ENCODE results near the gene GRIA3.
"Not testable (repeated sequence)": the region's sequence is repeated elsewhere in the genome, so short reads cannot be mapped to it uniquely, and the experiment has no call there.

Gene GRIA3

DNA sequence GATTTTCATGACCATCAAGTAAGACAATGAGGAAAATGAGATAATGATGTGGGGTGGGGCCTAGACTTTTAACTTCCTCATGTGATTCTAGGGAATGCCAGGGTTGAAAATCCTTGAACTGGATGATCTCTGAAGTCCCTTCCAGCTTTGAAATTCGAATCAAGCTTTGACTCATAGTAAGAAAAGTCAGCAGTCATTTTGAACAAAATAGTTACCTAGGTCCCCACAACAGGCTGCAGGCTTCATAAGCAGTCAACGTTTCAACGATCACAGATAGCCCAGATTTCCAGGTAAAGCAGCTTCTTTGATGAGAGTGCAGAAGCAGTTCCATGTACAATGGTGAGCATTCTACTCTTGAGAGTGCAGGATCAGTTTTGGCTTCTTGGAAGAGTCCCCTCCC, 93.7 kb downstream of the GRIA3 start:
- no peak for DNase-seq

DNA sequence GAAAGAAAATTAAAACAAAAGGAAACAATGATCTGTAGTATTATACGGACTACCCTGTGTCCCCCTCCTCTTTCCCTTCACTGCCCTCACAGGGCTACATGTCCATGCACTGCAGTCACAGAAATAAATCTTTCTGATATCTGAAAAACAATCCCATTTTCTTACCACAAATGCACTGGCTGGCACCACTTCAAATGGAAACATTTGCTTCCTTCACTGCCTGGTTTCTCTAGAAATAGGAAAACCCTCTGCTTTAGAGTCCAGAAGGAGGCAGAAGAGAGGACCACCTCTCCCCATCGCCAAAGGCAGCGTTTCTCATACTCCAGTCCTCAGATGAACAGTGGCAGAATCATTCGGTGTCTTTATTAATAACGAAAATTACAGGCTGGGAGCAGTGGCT, 98.2 kb downstream of the GRIA3 start:
- no peak for DNase-seq

- DNase-seq = not testable (repeated sequence)
Observed at GRCh38 chrX:123283407-123283806, 99.3 kb downstream of the GRIA3 start.

DNA sequence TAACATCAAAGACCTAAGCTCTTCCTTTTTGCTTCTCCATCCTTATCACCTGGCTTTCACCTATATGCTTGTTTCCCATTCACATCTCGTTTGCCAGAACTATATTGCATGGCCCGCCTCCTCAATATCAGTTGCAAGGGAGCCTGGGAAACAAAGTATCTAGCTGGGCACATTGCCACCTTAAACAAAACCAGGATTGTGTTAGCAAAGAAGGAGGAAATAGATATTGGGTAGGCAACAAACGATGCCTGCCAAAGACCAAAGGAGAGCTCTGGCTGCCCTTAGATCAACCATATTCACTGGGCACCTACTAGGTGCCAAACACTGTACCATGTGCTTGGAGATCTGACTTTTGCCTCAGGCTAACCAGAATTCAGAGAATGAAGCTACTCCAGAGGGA, 107.5 kb downstream of the GRIA3 start:
- DNase-seq = no peak

DNA sequence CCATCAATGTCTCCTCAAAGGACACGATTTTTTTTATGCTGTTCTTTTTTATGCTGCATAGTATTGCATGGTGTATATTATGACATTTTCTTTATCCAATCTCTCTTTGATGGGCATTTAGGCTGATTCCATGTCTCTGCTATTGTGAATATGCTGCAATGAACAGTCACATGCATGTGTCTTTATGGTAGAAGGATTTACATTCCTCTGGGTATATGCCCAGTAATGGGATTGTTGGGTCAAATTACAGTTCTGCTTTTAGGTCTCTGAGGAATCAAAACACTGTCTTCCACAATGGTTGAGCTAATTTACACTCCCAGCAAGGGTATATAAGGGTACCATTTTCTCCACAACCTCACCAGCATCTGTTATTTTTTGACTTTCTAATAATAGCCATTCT, 113.9 kb downstream of the GRIA3 start:
- DNase-seq = no peak

DNA sequence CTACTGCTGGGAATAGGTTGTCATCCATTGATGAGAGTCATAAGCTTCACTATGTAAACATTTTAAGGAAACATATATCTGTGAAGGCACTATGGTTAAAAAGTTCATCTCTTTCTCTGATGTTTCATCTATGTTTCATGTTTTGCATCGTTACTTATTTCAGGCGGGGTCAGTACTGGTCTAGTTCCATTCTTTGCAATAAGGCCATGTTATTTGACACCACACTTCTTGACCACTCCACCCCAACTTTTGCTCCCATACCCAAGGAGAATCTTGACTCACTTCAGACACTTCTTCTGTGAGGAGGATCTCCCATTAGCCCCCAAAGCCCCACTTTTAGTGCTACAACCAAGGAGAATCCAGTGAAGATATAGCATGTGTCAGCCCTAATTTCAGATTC, 119.4 kb downstream of the GRIA3 start:
- no peak for DNase-seq

GRCh38 chrX:123308658-123309057, 124.6 kb downstream of the GRIA3 start:
- no peak for DNase-seq

DNA sequence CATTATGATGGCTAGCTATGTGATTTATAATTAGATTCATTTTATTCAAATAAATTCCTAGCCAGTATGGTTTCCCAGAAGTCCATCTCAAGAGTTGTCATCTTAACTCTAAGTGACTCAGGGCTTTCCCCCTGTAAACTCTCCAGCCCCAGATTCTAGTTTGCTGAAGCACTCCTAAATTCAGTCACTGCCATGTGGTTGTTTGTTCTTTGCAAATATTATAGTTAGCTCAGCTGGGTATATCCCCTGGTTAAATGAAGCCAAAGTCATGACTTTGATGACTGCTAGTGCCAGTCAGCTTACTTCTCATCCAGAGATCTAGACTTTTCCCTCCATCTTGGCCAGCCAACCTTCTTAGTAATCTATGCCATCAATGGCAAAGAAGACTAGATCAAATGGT, 126.0 kb downstream of the GRIA3 start:
- DNase-seq = no peak

DNA sequence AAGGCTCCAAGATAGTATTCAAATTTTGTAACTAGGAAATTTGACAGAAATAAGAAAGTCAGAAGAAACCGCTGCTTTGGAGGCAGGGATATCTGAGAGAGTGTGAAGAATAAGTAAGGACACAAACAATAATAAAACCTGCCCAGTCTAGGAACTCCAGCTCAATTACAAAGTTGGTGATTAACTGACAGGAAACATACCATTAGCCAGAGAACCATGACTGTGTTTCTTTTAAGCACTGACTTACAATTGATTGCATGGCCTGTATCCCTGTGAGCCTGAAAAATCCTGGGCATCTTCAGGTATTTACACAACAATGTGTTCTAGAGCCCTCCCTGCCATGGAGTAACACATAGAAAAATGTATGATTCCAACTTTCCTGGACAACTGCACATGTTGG, 127.4 kb downstream of the GRIA3 start:
- DNase-seq = no peak

- DNase-seq = no peak
Observed at GRCh38 chrX:123313486-123313885, 129.4 kb downstream of the GRIA3 start.

DNA sequence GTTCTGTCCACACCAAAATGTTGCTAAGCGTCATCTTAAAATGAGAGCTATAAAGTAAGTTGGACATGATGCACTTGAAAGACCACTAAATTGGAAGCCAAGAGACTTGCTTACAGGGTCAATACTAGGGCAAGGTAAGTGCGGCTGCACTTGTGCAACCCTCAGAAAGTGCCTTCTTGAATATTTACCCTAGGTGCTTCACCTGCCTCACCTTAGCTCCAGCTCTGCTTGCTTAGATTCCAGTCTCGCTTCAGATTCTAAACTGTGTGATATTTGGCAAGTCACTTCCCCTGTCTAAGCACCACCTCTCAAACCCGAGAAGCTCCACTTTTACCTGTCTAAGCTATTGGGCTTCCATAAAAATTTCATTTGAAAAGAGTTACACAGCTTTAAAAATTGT, 136.5 kb downstream of the GRIA3 start:
- DNase-seq = no peak

DNA sequence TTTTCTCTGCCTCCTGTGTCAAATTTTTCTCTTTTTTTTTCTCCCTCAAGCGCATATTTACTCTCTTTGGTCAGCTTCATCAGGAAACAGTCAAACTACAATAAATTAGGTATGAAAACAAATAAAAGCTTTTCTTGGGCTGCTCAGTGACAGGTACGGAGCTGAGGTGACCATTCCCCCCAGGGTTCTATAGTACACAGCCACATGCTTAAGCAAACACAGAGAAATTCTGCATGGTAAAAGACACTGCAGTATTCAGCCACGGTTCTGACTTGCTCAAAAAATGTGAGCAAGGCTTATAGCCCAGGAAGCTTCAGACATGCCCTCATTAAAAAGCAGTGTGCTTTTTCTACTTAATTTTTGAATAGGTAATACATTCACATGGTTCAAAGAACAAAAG, 138.5 kb downstream of the GRIA3 start:
- no peak for DNase-seq

- no peak for DNase-seq
Observed at GRCh38 chrX:123324625-123325024, 140.5 kb downstream of the GRIA3 start.

- DNase-seq = no peak
Observed at GRCh38 chrX:123330229-123330942, 146.3 kb downstream of the GRIA3 start.

DNA sequence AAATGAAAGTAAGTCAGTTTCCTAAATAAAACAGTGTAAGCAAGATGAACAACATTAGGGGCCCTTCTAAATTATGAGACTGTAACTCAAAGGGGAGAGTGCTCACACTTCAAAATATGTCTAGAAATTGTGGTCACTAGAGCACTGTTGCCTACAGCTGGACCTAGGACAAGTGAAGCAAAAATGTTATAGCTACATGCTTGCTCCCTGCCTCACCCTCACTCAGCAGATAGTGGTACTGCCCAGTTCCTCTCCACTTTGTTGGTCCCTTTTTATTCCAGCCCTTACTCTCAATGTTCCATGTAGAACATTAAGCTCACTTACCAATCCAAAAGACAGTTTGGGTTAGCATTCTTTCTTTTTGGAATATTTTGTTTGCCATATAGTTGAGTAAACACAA, 147.3 kb downstream of the GRIA3 start:
- no peak for DNase-seq

GRCh38 chrX:123331859-123332258, 147.8 kb downstream of the GRIA3 start:
- DNase-seq = no peak

- DNase-seq = no peak
Observed at GRCh38 chrX:123336666-123337065, 152.6 kb downstream of the GRIA3 start.

GRCh38 chrX:123337886-123338639, 154.0 kb downstream of the GRIA3 start:
- no peak for DNase-seq

DNA sequence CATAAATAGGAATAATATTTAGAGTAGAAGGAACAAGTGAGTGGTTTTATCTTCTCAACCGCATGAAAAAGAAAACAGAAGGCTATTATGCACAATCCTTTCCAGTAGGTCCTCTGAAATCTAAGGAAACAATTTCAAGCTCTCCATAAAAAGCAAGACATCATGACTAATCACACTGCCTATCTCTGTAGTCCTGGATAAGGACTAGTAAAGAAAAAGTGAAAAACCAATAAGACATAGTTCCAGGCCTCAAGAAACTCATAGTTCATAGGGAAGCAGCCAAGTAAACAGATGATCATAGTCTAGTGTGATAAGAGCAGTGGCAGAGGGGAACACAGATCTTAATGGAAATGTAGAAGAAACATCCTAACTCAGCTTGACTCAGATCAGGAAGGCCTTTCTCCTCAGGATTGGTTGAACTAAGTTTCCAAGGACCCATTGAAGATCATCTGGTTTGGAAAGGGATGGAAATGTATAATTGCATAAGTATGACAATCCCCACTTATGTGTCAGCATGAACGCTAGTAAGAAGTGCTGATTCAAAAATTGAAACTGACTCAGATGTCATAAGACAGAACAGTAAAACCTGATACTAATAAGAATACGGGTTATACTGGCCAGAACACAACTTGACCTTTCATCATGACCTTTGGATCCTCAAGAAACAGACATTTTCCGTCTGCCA, 155.3 kb downstream of the GRIA3 start:
- DNase-seq = no peak

DNA sequence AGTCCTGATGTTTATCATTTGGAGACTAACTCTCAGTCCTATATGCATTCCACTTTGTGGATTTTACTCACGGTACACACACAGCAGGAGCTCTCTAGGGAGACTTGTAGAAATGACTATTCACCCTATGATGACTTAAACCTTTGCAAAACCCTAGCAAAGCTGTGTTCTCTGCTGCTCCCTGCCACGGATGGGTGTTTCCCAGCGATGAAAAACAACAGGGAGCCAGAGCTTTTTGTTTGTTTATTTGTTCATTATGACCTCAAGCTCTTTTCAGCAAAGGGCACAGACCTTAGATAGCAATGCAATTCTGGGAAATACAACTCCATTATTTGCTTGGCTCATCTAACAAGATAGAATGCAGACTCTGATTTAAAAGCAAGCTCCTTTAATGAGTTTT, 156.6 kb downstream of the GRIA3 start:
- DNase-seq = no peak

DNA sequence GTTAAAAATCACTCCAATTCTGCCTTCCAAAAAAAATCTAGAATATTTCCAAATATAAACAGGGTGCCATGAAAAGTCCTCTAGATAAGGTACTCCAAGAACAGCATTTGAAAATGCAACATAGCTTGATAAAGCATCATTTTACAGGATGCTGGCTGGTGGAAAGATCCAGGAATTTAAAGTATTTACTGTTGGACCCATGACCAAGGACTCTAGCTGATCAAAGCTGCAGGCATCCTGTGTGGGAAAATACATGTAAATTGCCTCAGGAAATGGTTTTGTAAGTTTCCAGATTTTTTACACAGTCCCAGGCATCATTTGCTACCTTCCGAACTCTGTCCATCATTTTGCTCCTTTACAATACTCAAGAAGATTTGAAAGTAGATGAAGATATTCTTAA, 164.4 kb downstream of the GRIA3 start:
- DNase-seq = no peak

- DNase-seq = no peak
Observed at GRCh38 chrX:123350226-123350625, 166.1 kb downstream of the GRIA3 start.

GRCh38 chrX:123357941-123358340, 173.9 kb downstream of the GRIA3 start:
- no peak for DNase-seq

DNA sequence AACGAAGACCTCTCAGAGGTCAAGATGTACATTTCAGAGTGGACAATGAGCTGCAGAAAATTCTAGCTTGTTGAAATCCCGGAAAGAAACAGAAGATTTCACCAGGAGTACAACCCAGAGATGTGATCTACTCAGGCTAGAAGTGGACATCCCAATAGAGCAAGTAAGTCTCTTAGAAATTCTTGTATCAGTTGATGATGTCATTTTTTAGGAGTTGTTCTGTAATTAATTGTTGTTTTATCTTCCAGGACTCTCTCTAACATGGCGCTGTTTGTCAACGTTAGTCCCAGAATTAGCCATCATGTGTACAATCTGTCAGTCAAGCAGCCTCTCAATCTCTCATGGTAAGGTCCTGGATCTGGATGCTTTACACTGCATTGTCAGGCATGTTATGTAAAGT, 174.4 kb downstream of the GRIA3 start:
- DNase-seq = no peak

All from NCI-H226 (cell line).